ENCODE results near the gene DIPK1C. TPM values are rescaled to one million over a fixed set of nuclear protein-coding genes. Genes with fewer than 3 reads are reported as not detected.
A peak's percentile ranks its signal among the peaks of the same experiment; 100 is the strongest.

DIPK1C gene
- total RNA-seq, 1 experiment from 2014 or later, result not detected

DNA sequence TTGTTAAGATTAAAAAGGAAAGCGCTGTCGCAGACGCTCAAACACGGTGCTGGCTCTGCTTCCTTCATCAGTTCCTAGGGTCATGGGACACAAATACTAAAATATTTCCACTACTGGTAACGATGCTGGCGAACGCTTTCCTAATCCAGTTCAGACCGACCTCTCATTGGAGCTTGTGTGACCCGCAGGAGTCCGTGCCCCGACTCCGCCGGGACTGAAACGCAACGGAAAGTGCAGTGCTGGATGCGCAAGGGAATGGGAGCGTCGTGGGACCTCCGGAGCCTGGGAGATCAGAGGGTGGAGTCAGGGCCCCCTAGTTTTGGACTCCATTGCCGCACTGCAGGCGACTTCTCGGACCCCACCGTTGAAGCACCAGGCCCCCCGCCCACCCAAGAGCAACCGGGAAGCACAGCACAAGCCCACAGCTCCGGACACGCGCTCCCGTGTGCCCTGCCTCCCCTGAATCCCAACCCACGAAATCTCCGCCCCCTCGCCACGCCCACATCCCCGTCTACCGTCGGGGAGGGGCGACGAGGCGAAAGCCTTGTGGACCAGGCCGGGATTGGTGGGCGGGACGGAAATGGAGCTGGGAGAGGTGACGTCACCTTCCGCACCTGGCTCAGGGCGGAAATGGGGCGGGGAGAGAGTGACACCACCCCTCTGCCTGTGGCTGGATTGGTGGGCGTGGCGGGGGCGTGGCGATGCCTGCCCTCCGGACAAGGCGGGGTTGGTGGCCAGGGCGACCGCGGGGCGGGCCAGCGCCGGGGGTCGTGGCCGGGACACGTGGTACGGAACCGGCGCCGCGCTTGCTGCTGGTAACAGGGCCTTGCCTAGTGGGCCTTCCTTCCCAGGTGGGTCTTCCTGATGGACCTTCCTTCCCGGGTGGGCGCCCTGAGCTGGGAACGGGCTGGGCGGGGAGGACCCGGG, 38.7 kb upstream of the DIPK1C start, which contains the start of gene CNDP2:
Gene CNDP2, plus strand, starts transcription at position 783 of the 927 bp plus-strand sequence. CDS start 3,611 bp downstream, outside the sequence.
- H3K4me1 Mint-ChIP-seq (ENCODE audit: low read depth, unreplicated experiment), result peaks cover 38% of the 10 kb centered on the region
- H3K4me3 Mint-ChIP-seq (ENCODE audit: low read depth, unreplicated experiment), result peak within 1 kb of the TSS; percentile 73
- H3K9me3 Mint-ChIP-seq (ENCODE audit: low read depth, unreplicated experiment), result no peaks in the 10 kb centered on the region
- H3K27ac Mint-ChIP-seq (ENCODE audit: unreplicated experiment), result peak within 1 kb of the TSS; percentile 69
- peaks cover 45% of the 10 kb centered on the region for H3K36me3 Mint-ChIP-seq (ENCODE audit: insufficient read depth, unreplicated experiment)
- CTCF ChIA-PET, result interaction anchor here (0.8 to 2.1 kb wide), 6 partner anchors 27 to 143 kb away, joined by 3 to 9 read pairs (median 4); no protein-coding TSS in a partner anchor
- peak; percentile 100 for DNase-seq
- TSS peak; percentile 94 for BruUV-seq (replicated peaks)
- no peaks in the 10 kb centered on the region for H3K27me3 Mint-ChIP-seq (ENCODE audit: unreplicated experiment)
- TF ChIP-seq, protein P1, sequence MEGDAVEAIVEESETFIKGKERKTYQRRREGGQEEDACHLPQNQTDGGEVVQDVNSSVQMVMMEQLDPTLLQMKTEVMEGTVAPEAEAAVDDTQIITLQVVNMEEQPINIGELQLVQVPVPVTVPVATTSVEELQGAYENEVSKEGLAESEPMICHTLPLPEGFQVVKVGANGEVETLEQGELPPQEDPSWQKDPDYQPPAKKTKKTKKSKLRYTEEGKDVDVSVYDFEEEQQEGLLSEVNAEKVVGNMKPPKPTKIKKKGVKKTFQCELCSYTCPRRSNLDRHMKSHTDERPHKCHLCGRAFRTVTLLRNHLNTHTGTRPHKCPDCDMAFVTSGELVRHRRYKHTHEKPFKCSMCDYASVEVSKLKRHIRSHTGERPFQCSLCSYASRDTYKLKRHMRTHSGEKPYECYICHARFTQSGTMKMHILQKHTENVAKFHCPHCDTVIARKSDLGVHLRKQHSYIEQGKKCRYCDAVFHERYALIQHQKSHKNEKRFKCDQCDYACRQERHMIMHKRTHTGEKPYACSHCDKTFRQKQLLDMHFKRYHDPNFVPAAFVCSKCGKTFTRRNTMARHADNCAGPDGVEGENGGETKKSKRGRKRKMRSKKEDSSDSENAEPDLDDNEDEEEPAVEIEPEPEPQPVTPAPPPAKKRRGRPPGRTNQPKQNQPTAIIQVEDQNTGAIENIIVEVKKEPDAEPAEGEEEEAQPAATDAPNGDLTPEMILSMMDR (IDR thresholded peaks at IDR 0.05; ENCODE audit: unreplicated experiment), result no peak
- intact Hi-C loops (cut with micrococcal nuclease; ENCODE audit: unreplicated experiment), result no loop called here

DNA sequence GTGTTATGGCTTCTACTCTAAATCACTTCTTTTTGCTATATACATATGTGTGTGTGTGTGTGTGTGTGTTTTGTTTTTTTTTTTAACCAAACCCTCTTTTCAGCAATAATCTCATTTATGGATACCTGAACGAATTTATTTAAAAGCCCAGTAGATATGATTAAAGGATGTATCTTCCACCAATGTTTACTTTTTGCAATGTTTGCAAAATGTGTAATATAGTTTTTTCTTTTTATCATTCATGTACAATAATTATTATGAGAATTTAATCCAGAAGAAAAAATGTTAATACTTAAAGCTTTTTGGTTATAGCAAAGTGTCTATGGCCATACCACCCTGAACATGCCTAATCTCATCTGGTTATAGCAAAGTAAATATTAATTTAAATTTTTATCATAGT, 37.4 kb upstream of the DIPK1C start:
- CTCF ChIA-PET, result no interaction called here
- no peak overlapping the region for H3K27ac Mint-ChIP-seq (ENCODE audit: unreplicated experiment)
- TF ChIP-seq, protein P1 (IDR thresholded peaks at IDR 0.05; ENCODE audit: unreplicated experiment), result no peak
- DNase-seq, result no peak
- peaks cover 25% of the 10 kb centered on the region for H3K4me1 Mint-ChIP-seq (ENCODE audit: low read depth, unreplicated experiment)
- H3K27me3 Mint-ChIP-seq (ENCODE audit: unreplicated experiment), result peaks cover 3% of the 10 kb centered on the region
- BruUV-seq (replicated peaks), result no TSS peak
- H3K36me3 Mint-ChIP-seq (ENCODE audit: insufficient read depth, unreplicated experiment), result peaks cover 33% of the 10 kb centered on the region
- intact Hi-C loops (cut with micrococcal nuclease; ENCODE audit: unreplicated experiment), result loop anchor here (5.0 kb wide), 1 partner anchor 297 kb away; no protein-coding TSS in a partner anchor
- H3K9me3 Mint-ChIP-seq (ENCODE audit: low read depth, unreplicated experiment), result no peaks in the 10 kb centered on the region
- no peak overlapping the region for H3K4me3 Mint-ChIP-seq (ENCODE audit: low read depth, unreplicated experiment)

DNA sequence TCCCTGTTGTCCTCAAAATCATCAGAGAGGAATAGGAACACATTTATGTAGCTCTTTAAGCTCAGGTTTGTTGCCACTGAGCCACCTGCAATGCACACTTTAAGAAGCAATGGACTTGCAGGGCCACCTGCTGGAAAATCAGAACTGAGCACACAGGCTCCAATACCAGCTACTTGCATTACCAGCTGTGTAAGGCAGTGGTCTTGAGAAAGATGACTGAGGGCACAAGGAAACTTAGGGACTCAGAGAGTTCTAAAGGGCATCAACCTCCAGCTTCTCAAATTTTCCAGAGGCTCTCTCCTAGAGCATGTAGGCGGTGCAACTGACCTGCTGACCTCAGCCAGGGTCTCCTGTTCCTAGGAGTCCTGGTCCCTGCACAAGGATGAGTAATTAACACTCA, 36.6 kb upstream of the DIPK1C start:
- Mint-ChIP-seq H3K27me3 (ENCODE audit: unreplicated experiment) (peaks cover 11% of the 10 kb centered on the region), H3K4me3 (ENCODE audit: low read depth, unreplicated experiment) (no peak overlapping the region), H3K4me1 (ENCODE audit: low read depth, unreplicated experiment) (peaks cover 17% of the 10 kb centered on the region), H3K27ac (ENCODE audit: unreplicated experiment) (no peak overlapping the region), H3K9me3 (ENCODE audit: low read depth, unreplicated experiment) (no peaks in the 10 kb centered on the region), H3K36me3 (ENCODE audit: insufficient read depth, unreplicated experiment) (peaks cover 27% of the 10 kb centered on the region)
- CTCF ChIA-PET, result interaction anchor here (0.6 to 2.0 kb wide), 14 partner anchors 12 to 238 kb away, joined by 3 to 59 read pairs (median 4); no protein-coding TSS in a partner anchor
- BruUV-seq (replicated peaks), result no TSS peak
- TF ChIP-seq, protein P1 (IDR thresholded peaks at IDR 0.05; ENCODE audit: unreplicated experiment), result peak; percentile 63
- DNase-seq, result peak; percentile 61
- intact Hi-C loops (cut with micrococcal nuclease; ENCODE audit: unreplicated experiment), result loop anchor here (1.0 to 5.0 kb wide), 2 partner anchors 140 to 296 kb away; no protein-coding TSS in a partner anchor

DNA sequence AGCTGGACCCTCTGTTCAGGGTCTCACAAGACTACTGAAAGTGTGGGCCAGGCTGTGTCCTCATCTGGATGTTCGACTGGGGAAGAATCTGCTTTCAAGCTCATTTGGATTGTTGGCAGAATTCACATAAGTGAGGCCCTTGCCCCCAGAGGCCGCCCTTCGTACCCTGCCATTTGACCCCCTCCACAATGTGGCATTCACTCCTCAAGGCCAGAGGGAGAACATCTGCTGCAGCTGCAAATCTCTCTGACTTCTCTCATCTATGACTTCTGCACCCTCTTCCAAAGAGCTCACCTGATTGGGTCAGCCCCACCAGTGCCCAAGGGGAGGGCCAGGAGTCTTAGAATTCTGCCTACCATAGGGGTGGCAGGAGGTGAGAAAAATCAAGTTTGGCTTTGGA, 35.2 kb upstream of the DIPK1C start:
- Mint-ChIP-seq H3K4me1 (ENCODE audit: low read depth, unreplicated experiment) (peaks cover 6% of the 10 kb centered on the region), H3K36me3 (ENCODE audit: insufficient read depth, unreplicated experiment) (peaks cover 20% of the 10 kb centered on the region), H3K4me3 (ENCODE audit: low read depth, unreplicated experiment) (no peak overlapping the region), H3K9me3 (ENCODE audit: low read depth, unreplicated experiment) (no peaks in the 10 kb centered on the region), H3K27me3 (ENCODE audit: unreplicated experiment) (peaks cover 19% of the 10 kb centered on the region), H3K27ac (ENCODE audit: unreplicated experiment) (no peak overlapping the region)
- TF ChIP-seq, protein P1 (IDR thresholded peaks at IDR 0.05; ENCODE audit: unreplicated experiment), result no peak
- CTCF ChIA-PET, result interaction anchor here (2.0 kb wide), 1 partner anchor 137 kb away, joined by 26 read pairs; no protein-coding TSS in a partner anchor
- intact Hi-C loops (cut with micrococcal nuclease; ENCODE audit: unreplicated experiment), result loop anchor here (5.0 kb wide), 1 partner anchor 295 kb away; no protein-coding TSS in a partner anchor
- no peak for DNase-seq
- no TSS peak for BruUV-seq (replicated peaks)

All from Calu3 (cell line).